ENCODE measurements around the gene CLDN6.
"Not testable (repeated sequence)": the region's sequence is repeated elsewhere in the genome, so short reads cannot be mapped to it uniquely, and the experiment has no call there.

Gene CLDN6

DNA sequence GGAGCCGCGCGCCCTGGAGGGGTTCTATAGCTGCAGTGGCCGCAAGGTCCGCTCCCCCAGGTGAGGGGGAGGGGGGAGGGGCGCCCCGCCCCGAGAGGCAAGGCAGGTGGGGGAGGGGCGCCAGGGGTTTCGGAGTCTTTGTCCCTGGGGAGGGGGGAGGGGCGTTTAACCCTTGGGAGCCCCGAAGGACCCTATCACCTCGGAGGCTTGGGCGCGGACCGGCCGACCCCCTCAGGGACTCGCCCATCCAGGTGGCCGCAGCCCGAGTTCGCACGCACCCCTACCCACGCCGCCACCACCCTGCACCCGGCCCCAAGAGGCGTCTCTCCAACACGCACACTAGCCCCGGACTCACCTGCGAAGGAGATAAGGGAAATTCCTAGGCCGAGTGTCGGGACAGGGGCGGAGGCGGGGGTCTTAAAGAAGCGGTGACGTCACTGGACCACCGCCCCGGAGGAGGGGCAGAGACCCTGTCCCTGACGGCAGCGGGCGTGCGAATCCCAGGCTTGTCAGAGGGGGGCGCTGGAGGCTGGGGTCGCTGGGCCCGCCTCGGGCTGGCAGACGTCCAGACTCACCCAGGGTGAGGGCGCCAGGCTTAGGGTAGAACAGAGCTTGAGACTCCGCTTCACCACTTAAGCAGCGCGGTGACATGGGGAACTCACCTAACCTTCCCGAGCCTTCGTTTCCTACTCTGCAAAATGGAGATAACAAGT lies at the start of gene CLDN6:
Gene CLDN6, minus strand, starts transcription at position 390 of the 713 bp plus-strand sequence. CDS start 2,162 bp downstream, outside the sequence.
- no peak for DNase-seq (ENCODE audit: low read depth)

- DNase-seq (ENCODE audit: low read depth): no peak
Measured at GRCh38 chr16:3066440-3066748, 48.4 kb upstream of the CLDN6 start.

DNA sequence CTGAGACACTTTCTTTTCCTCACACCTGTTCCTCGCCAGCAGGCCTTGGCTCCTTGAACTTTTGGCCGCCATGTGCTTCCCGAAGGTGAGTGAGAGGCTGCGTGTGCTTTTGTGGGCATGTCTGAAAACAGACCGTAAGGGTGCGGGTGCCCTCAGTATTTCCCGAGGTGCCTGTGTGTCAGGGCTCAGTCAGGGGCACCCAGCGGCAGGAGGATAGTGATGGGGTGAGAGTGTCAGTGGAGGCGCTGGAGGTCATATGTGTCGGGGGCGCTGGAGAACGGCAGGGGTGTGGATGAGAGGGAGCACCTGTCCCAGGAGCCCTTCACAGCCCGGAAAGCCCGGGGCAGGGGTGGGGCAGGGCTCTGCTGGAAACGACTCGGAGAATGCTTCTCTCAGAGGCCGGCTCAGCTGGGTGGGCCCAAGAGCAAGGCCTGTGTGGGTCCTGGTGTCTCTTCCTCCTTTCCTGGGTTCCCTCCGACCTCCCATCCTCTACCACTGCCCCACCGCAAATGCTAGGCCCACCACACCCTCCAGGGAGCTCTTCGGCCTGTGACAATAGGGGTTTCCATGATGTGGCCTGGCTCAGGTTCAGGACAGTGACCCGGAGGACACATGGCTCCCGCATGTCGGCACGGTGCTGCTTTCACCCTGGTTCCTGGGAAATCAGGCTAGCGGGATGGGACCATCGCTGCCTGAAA lies 47.9 kb upstream of the CLDN6 start:
- no peak for DNase-seq (ENCODE audit: low read depth)

DNA sequence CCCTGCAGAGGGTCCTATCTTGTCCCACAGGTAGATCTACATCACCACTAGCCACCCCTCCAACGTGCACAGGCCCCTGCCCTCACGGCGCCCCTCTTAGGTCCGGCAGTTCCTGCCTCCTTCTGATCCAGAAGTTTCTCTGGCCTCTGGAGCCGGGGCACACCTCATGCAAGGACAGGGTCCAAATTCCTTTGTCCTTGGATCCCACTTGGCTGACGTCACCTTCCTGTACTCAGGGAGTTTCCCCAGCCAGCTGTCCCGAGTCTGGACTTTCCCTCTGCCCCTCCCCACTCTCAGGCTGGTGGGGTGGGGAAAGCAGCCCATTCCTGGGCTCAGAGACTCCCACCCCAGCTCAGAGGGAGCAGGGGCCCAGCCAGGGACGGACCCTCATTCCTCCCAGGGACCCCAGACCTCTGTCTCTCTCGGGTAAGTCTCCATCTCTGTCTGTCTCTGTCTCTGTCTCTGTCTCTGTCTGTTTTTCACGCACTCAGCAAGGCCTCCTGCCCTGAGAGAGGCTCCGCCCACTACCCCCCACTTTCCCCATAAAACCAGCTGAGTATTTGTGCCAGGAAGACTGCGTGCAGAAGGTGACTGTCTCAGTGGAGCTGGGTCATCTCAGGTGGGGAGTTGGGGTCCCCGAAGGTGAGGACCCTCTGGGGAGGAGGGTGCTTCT lies 47.2 kb upstream of the CLDN6 start, which contains the start of gene IL32:
Gene IL32, plus strand, starts transcription at position 572 of the 673 bp plus-strand sequence. CDS start 172 bp downstream, outside the sequence.
- DNase-seq (ENCODE audit: low read depth): peak; percentile 39

DNA sequence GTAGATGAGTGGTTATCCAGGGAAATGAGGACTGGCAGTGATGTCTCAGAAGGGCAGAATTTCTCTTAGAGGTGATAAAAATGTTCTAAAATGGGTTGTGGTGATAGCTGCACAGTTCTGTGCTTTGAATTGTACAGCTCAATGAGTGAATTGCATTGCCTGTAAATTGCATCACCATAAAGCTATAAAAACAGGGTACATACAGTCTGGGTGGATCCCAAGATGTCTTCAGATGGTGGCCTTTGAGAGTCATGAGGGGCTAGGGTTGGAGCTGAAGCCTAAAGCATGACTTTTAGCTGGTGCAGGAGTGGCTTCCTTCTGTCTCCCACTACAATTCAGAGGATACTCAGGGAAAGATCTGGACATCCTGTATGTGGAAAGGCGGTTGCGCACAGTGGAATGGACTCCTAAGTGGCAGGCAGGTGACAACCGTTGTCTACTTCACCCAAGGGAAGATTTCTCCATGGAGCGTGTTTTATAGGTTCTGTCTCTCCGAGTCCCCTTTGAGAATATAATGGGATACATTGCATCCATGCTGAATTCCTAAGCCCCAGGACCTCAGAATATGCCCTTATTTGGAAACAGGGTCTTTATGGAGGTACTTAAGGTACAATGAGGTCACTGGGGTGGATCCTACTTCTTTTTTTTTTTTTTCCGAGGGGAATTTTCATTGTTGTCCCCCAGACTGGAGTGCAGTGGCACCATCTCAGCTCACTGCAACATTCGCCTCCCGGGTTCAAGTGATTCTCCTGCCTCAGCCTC lies 45.8 kb upstream of the CLDN6 start:
- DNase-seq (ENCODE audit: low read depth): no peak

GRCh38 chr16:3062553-3062952 lies 44.6 kb upstream of the CLDN6 start:
- DNase-seq (ENCODE audit: low read depth): no peak

DNA sequence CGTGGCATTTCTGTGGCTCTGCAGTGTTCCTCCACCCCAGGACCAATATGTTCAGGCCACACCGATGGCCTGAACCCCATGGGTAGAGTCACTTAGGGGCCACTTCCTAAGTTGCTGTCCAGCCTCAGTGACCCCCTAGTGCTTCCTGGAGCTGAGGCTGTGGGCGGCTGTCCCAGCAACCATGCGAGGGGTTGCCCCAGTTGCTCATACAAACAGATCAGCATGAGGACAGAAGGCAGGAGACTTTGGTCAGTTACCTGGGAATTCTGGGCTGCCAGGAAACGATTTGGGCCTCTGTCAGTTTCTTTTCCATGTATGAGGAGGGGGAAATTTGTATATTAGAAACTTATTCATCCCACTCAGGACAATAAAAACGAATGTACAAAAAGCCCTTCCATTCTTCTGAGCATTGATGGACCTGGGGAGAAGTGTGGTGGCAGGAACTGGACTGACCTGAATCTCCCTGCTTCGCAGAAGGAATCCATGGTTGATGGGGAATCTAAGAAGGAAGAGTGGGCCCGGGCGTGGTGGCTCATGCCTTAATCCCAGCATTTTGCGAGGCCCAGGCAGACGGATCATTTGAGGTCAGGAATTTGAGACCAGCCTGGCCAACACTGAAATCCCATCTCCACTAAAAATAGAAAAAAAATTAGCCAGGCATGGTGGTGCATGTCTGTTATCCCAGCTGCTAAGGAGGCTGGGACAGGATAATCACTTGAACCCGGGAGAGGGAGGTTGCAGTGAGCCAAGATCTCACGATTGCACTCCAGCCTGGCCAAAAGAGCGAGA lies 42.5 kb upstream of the CLDN6 start:
- no peak for DNase-seq (ENCODE audit: low read depth)

DNA sequence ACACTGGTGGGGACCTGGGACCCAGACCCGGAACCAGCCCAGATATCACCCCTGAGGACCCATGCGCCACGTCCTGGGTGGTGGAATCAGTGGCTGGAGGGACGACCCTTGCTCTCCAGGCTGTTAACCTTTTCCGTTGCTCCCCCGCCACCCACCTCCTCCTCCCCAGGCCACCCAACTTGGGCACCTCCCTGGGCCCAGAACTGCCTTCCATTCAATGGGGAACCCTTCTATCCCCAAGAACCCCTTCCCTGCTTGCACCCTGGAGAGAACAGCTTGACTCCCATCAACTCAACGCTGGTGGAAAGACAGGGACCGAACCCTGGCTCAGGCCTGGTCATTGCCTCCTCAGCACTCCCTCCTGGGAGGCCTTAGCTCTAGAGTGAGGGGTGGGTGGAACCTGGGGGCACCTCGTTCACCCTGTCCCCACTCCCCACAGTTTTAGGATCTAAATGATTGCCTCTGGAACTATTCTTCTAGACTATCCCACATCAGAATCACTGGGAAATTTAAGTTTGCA lies 41.8 kb upstream of the CLDN6 start:
- DNase-seq (ENCODE audit: low read depth): no peak

DNA sequence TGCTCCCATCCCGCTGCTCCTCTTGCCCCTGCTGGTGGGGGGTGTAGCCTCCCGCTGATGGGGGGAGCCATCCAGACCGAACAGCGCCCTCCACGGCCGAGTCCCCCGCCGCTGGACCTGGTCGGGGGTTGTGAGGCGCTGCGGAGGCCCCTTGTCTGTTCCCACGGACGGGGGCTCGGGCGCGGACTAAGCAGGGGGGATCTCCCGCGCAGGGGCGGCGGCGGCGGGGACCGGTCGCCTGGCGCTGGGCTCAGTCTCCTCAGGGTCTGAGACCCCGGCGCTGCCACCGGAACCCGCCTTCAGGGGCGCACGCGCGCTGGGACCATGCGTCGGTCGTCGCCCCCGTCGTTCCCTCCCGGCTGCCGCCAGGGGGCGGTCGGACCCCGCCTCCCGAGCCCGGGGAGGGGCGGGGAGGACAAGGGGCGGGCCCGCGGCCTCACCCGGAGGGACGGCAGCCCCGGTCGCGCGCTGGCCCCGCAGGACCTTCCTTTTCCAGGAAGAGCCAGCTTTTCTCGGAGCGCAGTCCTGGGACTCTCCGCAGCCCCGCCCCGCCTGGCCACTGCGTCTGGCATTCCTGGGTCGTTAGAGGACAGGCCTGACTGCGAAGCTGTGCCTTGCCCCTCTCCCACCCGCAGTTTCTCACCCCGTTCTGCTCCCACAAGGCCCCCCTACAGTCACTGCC lies 41.2 kb upstream of the CLDN6 start:
- peak; percentile 88 for DNase-seq (ENCODE audit: low read depth)

DNA sequence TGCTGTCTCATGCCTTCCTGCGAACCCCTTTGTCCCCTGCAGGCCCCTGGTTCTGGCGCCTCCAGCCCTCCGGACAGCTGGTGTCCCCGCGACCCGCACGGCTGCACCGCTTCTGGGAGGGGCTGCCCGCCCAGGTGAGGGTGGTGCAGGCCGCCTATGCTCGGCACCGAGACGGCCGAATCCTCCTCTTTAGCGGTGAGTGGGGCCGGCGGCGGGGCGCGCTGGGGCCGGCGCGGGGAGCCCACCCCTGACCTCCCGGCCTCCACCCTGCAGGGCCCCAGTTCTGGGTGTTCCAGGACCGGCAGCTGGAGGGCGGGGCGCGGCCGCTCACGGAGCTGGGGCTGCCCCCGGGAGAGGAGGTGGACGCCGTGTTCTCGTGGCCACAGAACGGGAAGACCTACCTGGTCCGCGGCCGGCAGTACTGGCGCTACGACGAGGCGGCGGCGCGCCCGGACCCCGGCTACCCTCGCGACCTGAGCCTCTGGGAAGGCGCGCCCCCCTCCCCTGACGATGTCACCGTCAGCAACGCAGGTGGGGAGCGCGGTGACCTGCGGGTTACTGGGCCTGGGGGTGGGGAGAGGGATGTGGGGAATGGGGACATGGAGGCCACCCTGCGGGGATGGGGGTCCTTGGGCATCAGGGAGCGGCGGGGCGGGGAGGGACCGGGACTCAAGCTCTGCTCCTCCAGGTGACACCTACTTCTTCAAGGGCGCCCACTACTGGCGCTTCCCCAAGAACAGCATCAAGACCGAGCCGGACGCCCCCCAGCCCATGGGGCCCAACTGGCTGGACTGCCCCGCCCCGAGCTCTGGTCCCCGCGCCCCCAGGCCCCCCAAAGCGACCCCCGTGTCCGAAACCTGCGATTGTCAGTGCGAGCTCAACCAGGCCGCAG lies 40.4 kb upstream of the CLDN6 start:
- DNase-seq (ENCODE audit: low read depth): no peak

DNA sequence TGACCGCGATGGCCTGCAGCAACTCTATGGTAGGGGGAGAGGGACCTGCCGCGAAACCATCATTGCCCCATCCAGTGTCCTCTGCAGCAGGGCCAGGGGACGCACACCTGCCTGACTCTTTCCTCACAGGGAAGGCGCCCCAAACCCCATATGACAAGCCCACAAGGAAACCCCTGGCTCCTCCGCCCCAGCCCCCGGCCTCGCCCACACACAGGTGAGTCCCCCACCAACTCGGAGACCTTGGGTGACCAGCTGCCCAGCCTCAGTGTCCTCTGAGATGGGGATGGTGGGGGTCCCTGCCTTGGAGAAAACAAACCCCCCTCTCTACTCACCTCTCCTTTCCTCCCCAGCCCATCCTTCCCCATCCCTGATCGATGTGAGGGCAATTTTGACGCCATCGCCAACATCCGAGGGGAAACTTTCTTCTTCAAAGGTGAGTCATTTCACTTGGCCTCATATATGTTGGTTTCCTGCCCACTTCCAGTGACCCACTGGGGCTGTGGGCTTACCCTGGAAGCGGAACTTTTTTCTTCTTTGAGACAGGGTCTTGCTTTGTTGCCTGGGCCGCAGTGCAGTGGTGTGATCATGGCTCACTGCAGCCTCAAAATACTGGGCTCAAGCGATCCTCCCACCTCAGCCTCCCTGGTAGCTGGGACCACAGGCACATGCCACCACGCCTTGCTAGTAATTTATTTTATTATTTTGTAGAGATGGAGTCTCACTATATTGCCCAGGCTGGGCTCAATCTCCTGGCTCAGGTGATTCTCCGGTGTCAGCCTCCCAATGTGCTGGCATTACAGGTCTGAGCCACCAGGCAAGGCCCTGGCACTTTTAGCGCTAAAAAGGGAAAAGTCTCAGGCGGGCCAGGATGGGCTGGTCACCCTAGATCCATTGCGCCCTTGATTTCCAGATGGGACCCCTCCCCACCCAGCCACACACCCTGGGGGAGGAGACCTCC lies 39.5 kb upstream of the CLDN6 start:
- DNase-seq (ENCODE audit: low read depth): no peak

DNA sequence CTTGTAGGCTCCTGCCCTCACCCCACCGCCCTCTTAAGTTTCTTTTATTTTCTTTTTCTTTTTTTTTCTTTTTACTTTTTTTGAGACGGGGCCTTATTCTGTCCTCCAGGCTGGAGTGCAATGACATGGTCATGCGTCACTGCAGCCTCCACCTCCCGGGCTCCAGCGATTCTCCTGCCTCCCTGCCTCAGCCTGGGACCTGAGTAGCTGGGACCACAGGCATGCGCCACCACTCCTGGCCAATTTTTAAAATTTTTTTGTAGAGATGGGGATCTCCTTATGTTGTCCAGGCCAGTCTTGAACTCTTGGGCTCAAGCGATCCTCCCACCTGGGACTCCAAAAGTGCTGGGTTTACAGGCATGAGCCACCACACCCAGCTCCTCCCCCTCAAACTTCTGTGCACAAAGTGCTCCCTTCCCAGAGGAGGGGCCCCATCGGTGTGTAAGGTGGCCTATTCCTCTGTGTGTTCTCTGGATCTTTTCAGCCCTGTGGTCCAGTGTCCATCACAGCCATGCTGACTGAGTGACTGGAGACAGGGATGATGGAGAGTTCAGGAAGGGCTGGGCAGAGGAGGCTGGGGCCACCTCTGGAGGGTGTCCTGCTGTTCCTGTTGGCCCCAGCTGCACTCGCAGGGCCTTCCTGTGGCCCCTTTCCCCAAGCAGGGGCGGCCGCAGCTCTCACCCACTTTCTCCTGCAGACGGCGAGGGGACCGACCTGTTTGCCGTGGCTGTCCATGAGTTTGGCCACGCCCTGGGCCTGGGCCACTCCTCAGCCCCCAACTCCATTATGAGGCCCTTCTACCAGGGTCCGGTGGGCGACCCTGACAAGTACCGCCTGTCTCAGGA lies 38.6 kb upstream of the CLDN6 start:
- DNase-seq (ENCODE audit: low read depth): no peak

- DNase-seq (ENCODE audit: low read depth): not testable (repeated sequence)
Measured at GRCh38 chr16:3055734-3056115, 37.7 kb upstream of the CLDN6 start.

GRCh38 chr16:3054965-3055733 lies 37.2 kb upstream of the CLDN6 start:
- no peak for DNase-seq (ENCODE audit: low read depth)

- DNase-seq (ENCODE audit: low read depth): not testable (repeated sequence)
Measured at GRCh38 chr16:3053330-3053710, 35.3 kb upstream of the CLDN6 start.

- DNase-seq (ENCODE audit: low read depth): not testable (repeated sequence)
Measured at GRCh38 chr16:3052571-3053329, 34.8 kb upstream of the CLDN6 start.

Measured in fibroblast of gingiva (primary cell).